SK-N-SH treated with all-trans-retinoic acid at 6 μM for 48 hours (cell line): ENCODE data around the gene CBL.
A peak's percentile ranks its signal among the peaks of the same experiment; 100 is the strongest.

Experiments
- ATAC-seq: fragments of 200-7000 bp; cut with Tn5 transposase; 3 replicates; pipeline ENCODE4 v1.9.1; 2020; ENCODE audit warnings: mild to moderate bottlenecking, moderate library complexity
- ARNTL ChIP-seq: fragments of 450-650 bp; formaldehyde crosslinking; IDR thresholded peaks from 2 replicates; pipeline ENCODE4 v1.5.0; 2020; ENCODE audit warnings: low read depth, mild to moderate bottlenecking, moderate library complexity, borderline replicate concordance
- CREB5 ChIP-seq: fragments of 250-450 bp; sonication (Bioruptor Pico); IDR thresholded peaks from 2 replicates; pipeline ENCODE4 v1.5.1; 2020; ENCODE audit warnings: low read depth, mild to moderate bottlenecking, moderate library complexity
- ESRRG ChIP-seq: fragments of 250-450 bp; sonication (Bioruptor Pico); IDR thresholded peaks from 2 replicates; pipeline ENCODE4 v1.6.1; 2021; ENCODE audit warnings: mild to moderate bottlenecking
- GLIS3 ChIP-seq: fragments of 250-450 bp; sonication (Bioruptor Pico); IDR thresholded peaks from 2 replicates; pipeline ENCODE4 v1.5.0; 2020; ENCODE audit warnings: mild to moderate bottlenecking, moderate library complexity
- ISL1 ChIP-seq: fragments of 250-450 bp; sonication (Bioruptor Pico); IDR thresholded peaks from 2 replicates; pipeline ENCODE4 v2.1.2; 2022; ENCODE audit warnings: mild to moderate bottlenecking, moderate library complexity
- OSR1 ChIP-seq: fragments of 250-450 bp; sonication (Bioruptor Pico); IDR thresholded peaks from 2 replicates; pipeline ENCODE4 v1.8.0; 2022; ENCODE audit warnings: moderate library complexity, mild to moderate bottlenecking, inconsistent platforms
- POU6F1 ChIP-seq: fragments of 250-450 bp; sonication (Bioruptor Pico); IDR thresholded peaks from 2 replicates; pipeline ENCODE4 v1.8.0; 2021; ENCODE audit warnings: low read depth, mild to moderate bottlenecking, moderate library complexity, borderline replicate concordance
- PPARA ChIP-seq: fragments of 250-450 bp; sonication (Bioruptor Pico); IDR thresholded peaks from 2 replicates; pipeline ENCODE4 v1.5.0; 2020; ENCODE audit warnings: mild to moderate bottlenecking, borderline replicate concordance
- RARB ChIP-seq: fragments of 250-450 bp; sonication (Bioruptor Pico); IDR thresholded peaks from 2 replicates; pipeline ENCODE4 v1.8.0; 2021; ENCODE audit warnings: mild to moderate bottlenecking, moderate library complexity
- SNAI2 ChIP-seq: fragments of 250-450 bp; sonication (Bioruptor Pico); IDR thresholded peaks from 2 replicates; pipeline ENCODE4 v1.5.0; 2020; ENCODE audit warnings: mild to moderate bottlenecking, moderate library complexity
- TCF4 ChIP-seq: fragments of 250-450 bp; sonication (Bioruptor Pico); IDR thresholded peaks from 2 replicates; pipeline ENCODE4 v1.8.0; 2021; ENCODE audit warnings: mild to moderate bottlenecking, moderate library complexity, borderline replicate concordance
- TOX ChIP-seq: fragments of 250-450 bp; sonication (Bioruptor Pico); IDR thresholded peaks from 2 replicates; pipeline ENCODE4 v1.8.0; 2021; ENCODE audit warnings: mild to moderate bottlenecking, moderate library complexity, borderline replicate concordance
- ZC3H10 ChIP-seq: fragments of 250-450 bp; sonication (Bioruptor Pico); IDR thresholded peaks from 2 replicates; pipeline ENCODE4 v1.5.1; 2021; ENCODE audit warnings: mild to moderate bottlenecking, moderate library complexity
- ZFP3 ChIP-seq: fragments of 250-450 bp; sonication (Bioruptor Pico); IDR thresholded peaks from 2 replicates; pipeline ENCODE4 v1.5.0; 2020; ENCODE audit warnings: mild to moderate bottlenecking, moderate library complexity
- ZFP30 ChIP-seq: fragments of 450-650 bp; formaldehyde crosslinking; IDR thresholded peaks from 2 replicates; pipeline ENCODE4 v1.5.0; 2022; ENCODE audit warnings: mild to moderate bottlenecking, moderate library complexity
- ZNF565 ChIP-seq: fragments of 450-650 bp; formaldehyde crosslinking; conservative IDR thresholded peaks from 2 replicates; pipeline ENCODE4 v1.5.0; 2020; ENCODE audit warnings: low read depth, mild to moderate bottlenecking, moderate library complexity
- ZNF70 ChIP-seq: fragments of 450-650 bp; formaldehyde crosslinking; IDR thresholded peaks from 2 replicates; pipeline ENCODE4 v1.5.0; 2020; ENCODE audit warnings: mild to moderate bottlenecking, moderate library complexity
- ZNF8 ChIP-seq: fragments of 450-650 bp; formaldehyde crosslinking; IDR thresholded peaks from 2 replicates; pipeline ENCODE4 v1.5.0; 2020; ENCODE audit warnings: mild to moderate bottlenecking, moderate library complexity
- TF ChIP-seq, protein P1 (sequence below): fragments of 250-450 bp; sonication (Bioruptor Pico); IDR thresholded peaks from 2 replicates; pipeline ENCODE4 v1.8.0; 2020; ENCODE audit warnings: mild to moderate bottlenecking, moderate library complexity, borderline replicate concordance
- TF ChIP-seq, protein P2 (sequence below): fragments of 250-450 bp; sonication (Bioruptor Pico); IDR thresholded peaks from 2 replicates; pipeline ENCODE4 v1.5.0; 2020; ENCODE audit warnings: mild to moderate bottlenecking, moderate library complexity
- TF ChIP-seq, protein P3 (sequence below): fragments of 250-450 bp; sonication (Bioruptor Pico); IDR thresholded peaks from 2 replicates; pipeline ENCODE4 v1.5.1; 2021; ENCODE audit warnings: mild to moderate bottlenecking, moderate library complexity

CBL gene

DNA sequence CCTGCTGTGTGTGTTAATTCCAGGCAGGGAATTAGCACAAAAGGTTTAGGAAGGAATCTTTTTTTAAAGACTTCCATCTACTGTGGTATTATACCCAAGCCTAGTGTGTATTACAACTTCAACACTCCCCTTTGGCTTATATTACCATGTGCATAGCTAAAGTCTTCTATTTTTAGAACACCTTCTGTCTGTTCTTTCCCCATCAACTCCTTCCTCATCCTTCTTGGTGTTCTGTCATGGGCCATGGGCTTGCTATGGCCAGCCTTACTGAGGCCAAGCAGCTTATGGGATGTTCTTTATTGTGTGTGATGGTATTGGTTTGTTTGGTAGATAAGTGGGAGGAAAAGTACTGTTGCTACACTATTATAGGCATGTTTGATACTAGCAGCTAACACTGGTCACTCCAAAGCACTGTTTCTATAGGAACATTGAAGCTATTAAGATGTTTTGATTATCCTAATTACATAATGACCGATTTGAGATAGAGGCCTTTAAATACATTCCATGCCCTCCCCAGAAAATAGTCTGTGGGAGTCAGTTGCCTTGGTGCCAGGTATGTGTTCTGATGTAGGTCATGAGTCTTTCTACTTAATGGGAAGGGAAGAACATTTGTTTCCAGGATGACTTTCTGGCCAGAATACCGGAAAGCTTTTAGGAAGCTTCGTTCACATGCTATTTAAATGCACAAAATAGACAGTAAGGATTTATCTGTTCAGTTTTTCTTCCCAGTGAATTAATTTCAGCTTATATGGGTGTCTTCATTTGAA lies 94.2 kb downstream of the CBL start:
- ATAC-seq, result no peak
- TF ChIP-seq GLIS3 (CRISPR knock-in tag) (no peak), ISL1 (0 out of 2 replicates have a peak, but pooled peaks have one; percentile 26)

- TF ChIP-seq, protein P1, sequence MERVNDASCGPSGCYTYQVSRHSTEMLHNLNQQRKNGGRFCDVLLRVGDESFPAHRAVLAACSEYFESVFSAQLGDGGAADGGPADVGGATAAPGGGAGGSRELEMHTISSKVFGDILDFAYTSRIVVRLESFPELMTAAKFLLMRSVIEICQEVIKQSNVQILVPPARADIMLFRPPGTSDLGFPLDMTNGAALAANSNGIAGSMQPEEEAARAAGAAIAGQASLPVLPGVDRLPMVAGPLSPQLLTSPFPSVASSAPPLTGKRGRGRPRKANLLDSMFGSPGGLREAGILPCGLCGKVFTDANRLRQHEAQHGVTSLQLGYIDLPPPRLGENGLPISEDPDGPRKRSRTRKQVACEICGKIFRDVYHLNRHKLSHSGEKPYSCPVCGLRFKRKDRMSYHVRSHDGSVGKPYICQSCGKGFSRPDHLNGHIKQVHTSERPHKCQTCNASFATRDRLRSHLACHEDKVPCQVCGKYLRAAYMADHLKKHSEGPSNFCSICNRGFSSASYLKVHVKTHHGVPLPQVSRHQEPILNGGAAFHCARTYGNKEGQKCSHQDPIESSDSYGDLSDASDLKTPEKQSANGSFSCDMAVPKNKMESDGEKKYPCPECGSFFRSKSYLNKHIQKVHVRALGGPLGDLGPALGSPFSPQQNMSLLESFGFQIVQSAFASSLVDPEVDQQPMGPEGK (CRISPR knock-in tag), result no peak
- TF ChIP-seq ZFP30 (no peak), PPARA (CRISPR knock-in tag) (no peak), ZFP3 (CRISPR knock-in tag) (no peak), SNAI2 (CRISPR knock-in tag) (no peak), ZNF70 (CRISPR knock-in tag) (no peak), RARB (CRISPR knock-in tag) (no peak), TOX (CRISPR knock-in tag) (no peak)
- TF ChIP-seq, protein P2, sequence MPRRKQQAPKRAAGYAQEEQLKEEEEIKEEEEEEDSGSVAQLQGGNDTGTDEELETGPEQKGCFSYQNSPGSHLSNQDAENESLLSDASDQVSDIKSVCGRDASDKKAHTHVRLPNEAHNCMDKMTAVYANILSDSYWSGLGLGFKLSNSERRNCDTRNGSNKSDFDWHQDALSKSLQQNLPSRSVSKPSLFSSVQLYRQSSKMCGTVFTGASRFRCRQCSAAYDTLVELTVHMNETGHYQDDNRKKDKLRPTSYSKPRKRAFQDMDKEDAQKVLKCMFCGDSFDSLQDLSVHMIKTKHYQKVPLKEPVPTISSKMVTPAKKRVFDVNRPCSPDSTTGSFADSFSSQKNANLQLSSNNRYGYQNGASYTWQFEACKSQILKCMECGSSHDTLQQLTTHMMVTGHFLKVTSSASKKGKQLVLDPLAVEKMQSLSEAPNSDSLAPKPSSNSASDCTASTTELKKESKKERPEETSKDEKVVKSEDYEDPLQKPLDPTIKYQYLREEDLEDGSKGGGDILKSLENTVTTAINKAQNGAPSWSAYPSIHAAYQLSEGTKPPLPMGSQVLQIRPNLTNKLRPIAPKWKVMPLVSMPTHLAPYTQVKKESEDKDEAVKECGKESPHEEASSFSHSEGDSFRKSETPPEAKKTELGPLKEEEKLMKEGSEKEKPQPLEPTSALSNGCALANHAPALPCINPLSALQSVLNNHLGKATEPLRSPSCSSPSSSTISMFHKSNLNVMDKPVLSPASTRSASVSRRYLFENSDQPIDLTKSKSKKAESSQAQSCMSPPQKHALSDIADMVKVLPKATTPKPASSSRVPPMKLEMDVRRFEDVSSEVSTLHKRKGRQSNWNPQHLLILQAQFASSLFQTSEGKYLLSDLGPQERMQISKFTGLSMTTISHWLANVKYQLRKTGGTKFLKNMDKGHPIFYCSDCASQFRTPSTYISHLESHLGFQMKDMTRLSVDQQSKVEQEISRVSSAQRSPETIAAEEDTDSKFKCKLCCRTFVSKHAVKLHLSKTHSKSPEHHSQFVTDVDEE (CRISPR knock-in tag), result no peak
- no peak for ATAC-seq
Observed at GRCh38 chr11:119303227-119303718, 97.1 kb downstream of the CBL start.

DNA sequence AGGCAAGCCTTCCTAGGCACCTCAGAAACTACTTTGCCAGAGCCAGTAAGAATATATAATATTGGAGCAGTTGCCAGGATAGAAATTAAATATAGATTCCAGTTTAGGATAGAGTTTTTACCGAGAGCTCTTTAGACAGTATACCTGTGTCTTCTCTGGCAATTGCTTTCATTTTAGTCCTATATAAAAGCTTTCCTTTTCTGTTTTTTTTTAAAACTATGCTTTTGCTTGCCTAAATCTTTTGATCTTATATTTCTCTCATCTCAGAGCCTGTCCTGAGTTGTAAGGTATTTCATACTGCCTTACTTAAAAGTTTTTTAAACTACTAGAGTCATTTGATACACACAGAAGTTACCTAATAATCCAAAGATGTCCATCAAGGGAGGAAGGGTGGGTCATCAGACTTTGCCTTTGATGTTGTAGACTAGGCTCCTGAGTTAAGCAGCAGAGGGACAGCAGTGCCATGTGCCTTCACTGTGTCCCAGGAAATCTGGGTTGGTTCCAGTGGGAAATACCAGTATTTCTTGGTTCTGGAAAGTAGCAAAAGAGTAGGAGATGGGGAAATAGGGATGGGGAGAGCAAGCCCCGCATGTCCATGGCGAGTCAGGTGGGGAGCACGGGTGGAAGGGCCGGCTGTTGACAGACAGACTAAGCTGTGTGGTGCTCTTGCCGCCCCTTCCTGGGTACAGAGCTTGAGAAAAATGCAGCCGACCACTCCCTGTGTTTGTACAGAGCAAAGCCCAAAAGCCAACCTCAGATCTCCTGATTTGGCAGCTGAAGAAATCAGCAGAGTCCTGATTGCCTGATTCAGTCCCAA lies 99.6 kb downstream of the CBL start:
- TF ChIP-seq TOX (CRISPR knock-in tag) (no peak), SNAI2 (CRISPR knock-in tag) (no peak)
- ATAC-seq, result no peak

DNA sequence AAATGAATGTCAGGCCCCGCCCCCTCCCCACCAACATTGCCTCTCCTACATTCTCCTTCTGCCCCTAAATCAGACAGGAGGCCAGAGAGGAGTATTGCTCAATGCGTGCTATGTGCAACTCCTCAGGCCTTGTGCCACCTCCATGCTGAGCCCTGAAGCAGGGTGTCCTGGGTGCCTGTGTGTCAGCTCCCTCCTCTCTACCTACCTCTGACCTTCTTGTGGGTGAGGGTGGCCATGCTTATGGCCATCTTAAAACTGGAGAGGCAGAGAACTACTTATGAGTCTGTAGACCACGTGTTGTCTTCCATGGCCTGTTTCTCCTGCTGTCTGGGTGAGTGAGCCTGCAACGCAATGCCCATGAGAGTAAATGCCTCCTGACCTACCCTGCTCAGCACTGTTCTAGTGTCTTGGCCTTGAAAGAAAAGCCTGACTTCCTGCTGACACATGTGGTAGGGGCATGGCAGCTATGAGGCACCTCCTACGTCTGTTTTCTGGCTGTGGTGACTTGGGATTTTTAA lies 100.3 kb downstream of the CBL start:
- TF ChIP-seq ESRRG (CRISPR knock-in tag) (no peak), POU6F1 (no peak), ZNF8 (CRISPR knock-in tag) (no peak), PPARA (CRISPR knock-in tag) (no peak), OSR1 (no peak), ZFP3 (CRISPR knock-in tag) (no peak), TCF4 (CRISPR knock-in tag) (no peak), ZC3H10 (CRISPR knock-in tag) (no peak), GLIS3 (CRISPR knock-in tag) (no peak), ZFP30 (no peak), ZNF70 (CRISPR knock-in tag) (no peak), ARNTL (CRISPR knock-in tag) (no peak), ZNF565 (no peak), CREB5 (CRISPR knock-in tag) (no peak), RARB (CRISPR knock-in tag) (no peak), SNAI2 (CRISPR knock-in tag) (no peak)
- TF ChIP-seq, protein P3, sequence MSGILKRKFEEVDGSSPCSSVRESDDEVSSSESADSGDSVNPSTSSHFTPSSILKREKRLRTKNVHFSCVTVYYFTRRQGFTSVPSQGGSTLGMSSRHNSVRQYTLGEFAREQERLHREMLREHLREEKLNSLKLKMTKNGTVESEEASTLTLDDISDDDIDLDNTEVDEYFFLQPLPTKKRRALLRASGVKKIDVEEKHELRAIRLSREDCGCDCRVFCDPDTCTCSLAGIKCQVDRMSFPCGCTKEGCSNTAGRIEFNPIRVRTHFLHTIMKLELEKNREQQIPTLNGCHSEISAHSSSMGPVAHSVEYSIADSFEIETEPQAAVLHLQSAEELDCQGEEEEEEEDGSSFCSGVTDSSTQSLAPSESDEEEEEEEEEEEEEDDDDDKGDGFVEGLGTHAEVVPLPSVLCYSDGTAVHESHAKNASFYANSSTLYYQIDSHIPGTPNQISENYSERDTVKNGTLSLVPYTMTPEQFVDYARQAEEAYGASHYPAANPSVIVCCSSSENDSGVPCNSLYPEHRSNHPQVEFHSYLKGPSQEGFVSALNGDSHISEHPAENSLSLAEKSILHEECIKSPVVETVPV (CRISPR knock-in tag), result no peak
- ATAC-seq, result no peak
